Mesendoderm (in vitro differentiated cells): ENCODE measurements around the gene BOC.

Experiments
- DNase-seq: peaks from one replicate; pipeline ENCODE4 v3.0.0; 2013
- H2AK5ac ChIP-seq: 2 replicates; pipeline ENCODE4 v1.6.1; 2013; ENCODE audit warnings: low read length, inconsistent platforms
- H2BK120ac ChIP-seq: 2 replicates; pipeline ENCODE4 v1.6.1; 2013; ENCODE audit warnings: low read depth, mild to moderate bottlenecking, low read length, moderate library complexity, mixed read lengths
- H2BK15ac ChIP-seq: replicated peaks from 2 replicates; pipeline ENCODE4 v1.6.1; 2013; ENCODE audit warnings: low read depth, mild to moderate bottlenecking, moderate library complexity
- H2BK5ac ChIP-seq: 2 replicates; pipeline ENCODE4 v1.6.1; 2013; ENCODE audit warnings: low read length, inconsistent platforms
- H3K18ac ChIP-seq: 2 replicates; pipeline ENCODE4 v1.6.1; 2013; ENCODE audit warnings: mild to moderate bottlenecking, low read length, mixed read lengths
- H3K23ac ChIP-seq: one replicate; pipeline ENCODE4 v1.6.1; 2013; ENCODE audit warnings: low read length
- H3K27ac ChIP-seq: 2 replicates; pipeline ENCODE4 v1.5.1; 2013; ENCODE audit warnings: low read depth, mild to moderate bottlenecking, inconsistent platforms, low read length, moderate library complexity
- H3K27me3 ChIP-seq: 2 replicates; pipeline ENCODE4 v1.6.1; 2013; ENCODE audit warnings: low read length, control low read depth, mild to moderate bottlenecking, inconsistent platforms; ENCODE audit not compliant: insufficient read depth, poor library complexity
- H3K36me3 ChIP-seq: 2 replicates; pipeline ENCODE4 v1.6.1; 2013; ENCODE audit warnings: low read length, inconsistent platforms; ENCODE audit not compliant: control insufficient read depth, insufficient read depth
- H3K4ac ChIP-seq: one replicate; pipeline ENCODE4 v1.6.1; 2013; ENCODE audit warnings: low read depth, mild to moderate bottlenecking, low read length, moderate library complexity
- H3K4me1 ChIP-seq: 2 replicates; pipeline ENCODE4 v1.6.1; 2013; ENCODE audit warnings: low read depth, low read length, inconsistent platforms; ENCODE audit not compliant: control insufficient read depth
- H3K4me2 ChIP-seq: 2 replicates; pipeline ENCODE4 v1.6.1; 2013; ENCODE audit warnings: low read length
- H3K4me3 ChIP-seq: 2 replicates; pipeline ENCODE4 v1.5.1; 2013; ENCODE audit warnings: mild to moderate bottlenecking, low read length
- H3K56ac ChIP-seq: one replicate; pipeline ENCODE4 v1.6.1; 2013; ENCODE audit warnings: low read length
- H3K79me1 ChIP-seq: 2 replicates; pipeline ENCODE4 v1.6.1; 2013; ENCODE audit warnings: low read length, inconsistent platforms
- H3K79me2 ChIP-seq: 2 replicates; pipeline ENCODE4 v1.6.1; 2013; ENCODE audit warnings: mild to moderate bottlenecking, low read length; ENCODE audit not compliant: control insufficient read depth, insufficient read depth
- H3K9ac ChIP-seq: 2 replicates; pipeline ENCODE4 v1.6.1; 2013; ENCODE audit warnings: low read length, inconsistent platforms
- H4K5ac ChIP-seq: one replicate; pipeline ENCODE4 v1.6.1; 2013; ENCODE audit warnings: low read length
- H4K8ac ChIP-seq: one replicate; pipeline ENCODE4 v1.6.1; 2013; ENCODE audit warnings: low read depth, mild to moderate bottlenecking, control low read depth, low read length, moderate library complexity
- WGBS: extraction: QIAGEN DNeasy Blood & Tissue Kit; methylation state at CpG from one replicate; pipeline ENCODE4 v1.1.7; 2013; ENCODE audit warnings: low lambda C conversion rate, missing lambda C conversion rate; ENCODE audit not compliant: insufficient coverage; ENCODE audit errors: extremely low coverage; 5-methylcytosine and 5-hydroxymethylcytosine counted together

BOC gene

GRCh38 chr3:113312416-113312815 is 101.1 kb downstream of the BOC start:
- no peaks in the 10 kb centered on the region for H3K79me2 ChIP-seq
- no peak overlapping the region for H4K5ac ChIP-seq
- H3K79me1 ChIP-seq: no peaks in the 10 kb centered on the region
- H2AK5ac ChIP-seq: no peak overlapping the region
- DNase-seq: peak; percentile 82
- no peak overlapping the region for H3K4me2 ChIP-seq
- H4K8ac ChIP-seq: no peak overlapping the region
- H3K56ac ChIP-seq: no peak overlapping the region
- H2BK15ac ChIP-seq: no peak overlapping the region
- H3K27me3 ChIP-seq: no peaks in the 10 kb centered on the region
- no peak overlapping the region for H3K23ac ChIP-seq
- H3K27ac ChIP-seq: no peak overlapping the region
- no peak overlapping the region for H2BK120ac ChIP-seq
- no CpG with 5 or more reads among the region's 3 CpGs for WGBS
- H3K36me3 ChIP-seq: no peaks in the 10 kb centered on the region
- H3K18ac ChIP-seq: no peak overlapping the region
- H3K4me3 ChIP-seq: no peak overlapping the region
- H3K4me1 ChIP-seq: no peaks in the 10 kb centered on the region
- no peak overlapping the region for H3K9ac ChIP-seq
- no peak overlapping the region for H2BK5ac ChIP-seq
- H3K4ac ChIP-seq: no peak overlapping the region

GRCh38 chr3:113314923-113315322 is 103.6 kb downstream of the BOC start:
- no peaks in the 10 kb centered on the region for H3K79me2 ChIP-seq
- H3K79me1 ChIP-seq: no peaks in the 10 kb centered on the region
- H3K9ac ChIP-seq: no peak overlapping the region
- no peaks in the 10 kb centered on the region for H3K36me3 ChIP-seq
- no peaks in the 10 kb centered on the region for H3K27me3 ChIP-seq
- no peak overlapping the region for H3K18ac ChIP-seq
- no peak overlapping the region for H3K4me2 ChIP-seq
- H4K8ac ChIP-seq: no peak overlapping the region
- no peak overlapping the region for H3K56ac ChIP-seq
- no peak overlapping the region for H3K23ac ChIP-seq
- no peak for DNase-seq
- H2AK5ac ChIP-seq: no peak overlapping the region
- no peak overlapping the region for H3K4me3 ChIP-seq
- WGBS: no CpG with 5 or more reads among the region's 2 CpGs
- H2BK120ac ChIP-seq: no peak overlapping the region
- H2BK5ac ChIP-seq: no peak overlapping the region
- no peak overlapping the region for H3K27ac ChIP-seq
- no peaks in the 10 kb centered on the region for H3K4me1 ChIP-seq
- H4K5ac ChIP-seq: no peak overlapping the region
- no peak overlapping the region for H2BK15ac ChIP-seq
- no peak overlapping the region for H3K4ac ChIP-seq

GRCh38 chr3:113329757-113330156 is 118.4 kb downstream of the BOC start:
- Histone ChIP-seq H2BK15ac (no peak overlapping the region), H2BK5ac (no peak overlapping the region), H3K4me1 (no peaks in the 10 kb centered on the region), H3K4me2 (no peak overlapping the region), H4K8ac (no peak overlapping the region), H2BK120ac (no peak overlapping the region), H3K27ac (no peak overlapping the region), H3K9ac (no peak overlapping the region), H3K79me2 (no peaks in the 10 kb centered on the region), H3K56ac (no peak overlapping the region), H3K4ac (no peak overlapping the region), H3K18ac (no peak overlapping the region), H3K23ac (no peak overlapping the region), H4K5ac (no peak overlapping the region), H2AK5ac (no peak overlapping the region), H3K27me3 (no peaks in the 10 kb centered on the region), H3K36me3 (no peaks in the 10 kb centered on the region), H3K79me1 (no peaks in the 10 kb centered on the region), H3K4me3 (no peak overlapping the region)
- no peak for DNase-seq
- WGBS: no CpG with 5 or more reads among the region's 2 CpGs

- Histone ChIP-seq H2BK120ac (no peak overlapping the region), H2BK15ac (no peak overlapping the region), H3K4me1 (no peaks in the 10 kb centered on the region), H3K79me1 (no peaks in the 10 kb centered on the region), H3K18ac (no peak overlapping the region), H3K9ac (no peak overlapping the region), H3K36me3 (no peaks in the 10 kb centered on the region), H2AK5ac (no peak overlapping the region), H4K5ac (no peak overlapping the region), H3K23ac (no peak overlapping the region), H3K56ac (no peak overlapping the region), H3K27ac (no peak overlapping the region), H2BK5ac (no peak overlapping the region), H3K4me3 (no peak overlapping the region), H3K4ac (no peak overlapping the region), H3K27me3 (no peaks in the 10 kb centered on the region), H4K8ac (no peak overlapping the region), H3K79me2 (no peaks in the 10 kb centered on the region), H3K4me2 (no peak overlapping the region)
- WGBS: no CpG with 5 or more reads among the region's 2 CpGs
- no peak for DNase-seq
Measured at GRCh38 chr3:113330742-113331141, 119.4 kb downstream of the BOC start.

GRCh38 chr3:113331187-113331586 is 119.8 kb downstream of the BOC start:
- Histone ChIP-seq H3K4ac (no peak overlapping the region), H2AK5ac (no peak overlapping the region), H3K79me2 (no peaks in the 10 kb centered on the region), H3K4me3 (no peak overlapping the region), H3K23ac (no peak overlapping the region), H2BK5ac (no peak overlapping the region), H3K36me3 (no peaks in the 10 kb centered on the region), H3K9ac (no peak overlapping the region), H4K8ac (no peak overlapping the region), H3K18ac (no peak overlapping the region), H3K27ac (no peak overlapping the region), H3K56ac (no peak overlapping the region), H3K79me1 (no peaks in the 10 kb centered on the region), H3K4me2 (no peak overlapping the region), H3K27me3 (no peaks in the 10 kb centered on the region), H4K5ac (no peak overlapping the region), H2BK120ac (no peak overlapping the region), H3K4me1 (no peaks in the 10 kb centered on the region), H2BK15ac (no peak overlapping the region)
- no peak for DNase-seq
